Fibroblast of lung (primary cell): ENCODE data around the gene GREB1.

ENCODE experiments used
- CTCF ChIP-seq, 2 donors: IDR thresholded peaks in 1 of 2; conservative IDR thresholded peaks in 1 of 2; 1 replicate in 1 of 2; 2 replicates in 1 of 2; pipeline ENCODE4 v1.5.1; 2011 to 2012; ENCODE audit warnings: low read length in 2 of 2, control low read depth in 1 of 2, inconsistent platforms in 1 of 2, low read depth in 1 of 2, mild to moderate bottlenecking in 1 of 2
- EZH2 ChIP-seq: IDR thresholded peaks from 2 replicates; pipeline ENCODE4 v1.5.1; 2012; ENCODE audit warnings: low read length, control low read depth, mild to moderate bottlenecking; ENCODE audit errors: missing control alignments

GRCh38 chr2:11493282-11493681 is 40.6 kb upstream of the GREB1 start:
- TF ChIP-seq CTCF (conservative IDR thresholded peaks at IDR 0.05 in 1 of 2, IDR thresholded peaks at IDR 0.05 in 1 of 2; ENCODE audit: low read depth in 1 of 2, low read length in 2 of 2): no peak
- TF ChIP-seq EZH2: no peak
